Neuronal stem cell (in vitro differentiated cells): Measurements from ENCODE around the gene COMMD10. TPM values are rescaled to one million over a fixed set of nuclear protein-coding genes. Genes with fewer than 3 reads are reported as not detected.

Experiments used
- DNase-seq: peaks from one replicate; pipeline ENCODE4 v3.0.0-alpha.2; 2013; ENCODE audit warnings: low spot score
- H2AFZ ChIP-seq: one replicate; pipeline ENCODE4 v1.6.1; 2013; ENCODE audit warnings: mild to moderate bottlenecking, low read length, inconsistent platforms
- H2AK5ac ChIP-seq: 2 replicates; pipeline ENCODE4 v1.6.1; 2013; ENCODE audit warnings: low read depth, mild to moderate bottlenecking, inconsistent platforms, low read length, moderate library complexity, mixed read lengths
- H2BK120ac ChIP-seq: 2 replicates; pipeline ENCODE4 v1.6.1; 2013; ENCODE audit warnings: low read depth, mild to moderate bottlenecking, inconsistent platforms, low read length, moderate library complexity, mixed read lengths
- H2BK12ac ChIP-seq: one replicate; pipeline ENCODE4 v1.6.1; 2013; ENCODE audit warnings: low read length, inconsistent platforms
- H2BK15ac ChIP-seq: 2 replicates; pipeline ENCODE4 v1.6.1; 2013; ENCODE audit warnings: mild to moderate bottlenecking, low read length, inconsistent platforms, mixed read lengths
- H2BK5ac ChIP-seq: one replicate; pipeline ENCODE4 v1.6.1; 2013; ENCODE audit warnings: inconsistent platforms, mild to moderate bottlenecking, low read length, moderate library complexity
- H3K14ac ChIP-seq: one replicate; pipeline ENCODE4 v1.6.1; 2013; ENCODE audit warnings: low read length, inconsistent platforms
- H3K18ac ChIP-seq: 2 replicates; pipeline ENCODE4 v1.6.1; 2013; ENCODE audit warnings: low read length, inconsistent platforms
- H3K23ac ChIP-seq: 2 replicates; pipeline ENCODE4 v1.6.1; 2013; ENCODE audit warnings: low read depth, mild to moderate bottlenecking, mixed read lengths, low read length, inconsistent platforms; ENCODE audit not compliant: poor library complexity
- H3K27ac ChIP-seq: replicated peaks from 3 replicates; pipeline ENCODE4 v1.5.1; 2013; ENCODE audit warnings: low read length, inconsistent platforms
- H3K27me3 ChIP-seq, 3 experiments: 2 replicates each; pipeline ENCODE4 v1.6.1; 2013; ENCODE audit warnings: low read length in 3 of 3, mild to moderate bottlenecking in 2 of 3, inconsistent platforms in 1 of 3, low read depth in 1 of 3, mixed read lengths in 1 of 3, moderate library complexity in 1 of 3; ENCODE audit not compliant: control insufficient read depth in 3 of 3, insufficient read depth in 3 of 3
- H3K36me3 ChIP-seq, 2 donors: replicated peaks in 1 of 2; 2 replicates each; pipeline ENCODE4 v1.6.1; 2013; ENCODE audit warnings: low read length in 2 of 2; ENCODE audit not compliant: control insufficient read depth in 2 of 2, insufficient read depth in 2 of 2
- H3K4ac ChIP-seq: 2 replicates; pipeline ENCODE4 v1.6.1; 2013; ENCODE audit warnings: inconsistent platforms, mild to moderate bottlenecking, low read length, moderate library complexity
- H3K4me1 ChIP-seq, 2 donors: 1 replicate in 1 of 2; 2 replicates in 1 of 2; pipeline ENCODE4 v1.6.1; 2013; ENCODE audit warnings: low read length in 2 of 2, low read depth in 1 of 2; ENCODE audit not compliant: control insufficient read depth in 2 of 2, insufficient read depth in 1 of 2
- H3K4me2 ChIP-seq: one replicate; pipeline ENCODE4 v1.6.1; 2013; ENCODE audit warnings: mild to moderate bottlenecking, low read length, inconsistent platforms; ENCODE audit not compliant: insufficient read depth, poor library complexity, severe bottlenecking
- H3K4me3 ChIP-seq, 2 donors: 2 replicates each; pipeline ENCODE4 v1.5.1; 2013; ENCODE audit warnings: low read length in 2 of 2, mild to moderate bottlenecking in 2 of 2, inconsistent platforms in 1 of 2, moderate library complexity in 1 of 2
- H3K79me1 ChIP-seq: one replicate; pipeline ENCODE4 v1.6.1; 2013; ENCODE audit warnings: low read depth, mild to moderate bottlenecking, inconsistent platforms, low read length, moderate library complexity
- H3K9ac ChIP-seq: one replicate; pipeline ENCODE4 v1.6.1; 2013; ENCODE audit warnings: mild to moderate bottlenecking, low read depth, low read length, inconsistent platforms; ENCODE audit not compliant: poor library complexity
- H3K9me3 ChIP-seq, 2 donors: replicated peaks in 1 of 2; 2 replicates each; pipeline versions ENCODE3 to v1.6.1; 2013; ENCODE audit warnings: low read length in 2 of 2, mild to moderate bottlenecking in 2 of 2, inconsistent platforms in 1 of 2, low read depth in 1 of 2, mixed read lengths in 1 of 2, moderate library complexity in 1 of 2; ENCODE audit not compliant: control insufficient read depth in 2 of 2, insufficient read depth in 1 of 2
- H4K8ac ChIP-seq: one replicate; pipeline ENCODE4 v1.6.1; 2013; ENCODE audit warnings: low read depth, mild to moderate bottlenecking, inconsistent platforms, low read length, moderate library complexity
- H4K91ac ChIP-seq: one replicate; pipeline ENCODE4 v1.6.1; 2013; ENCODE audit warnings: low read length, low read depth, mild to moderate bottlenecking, inconsistent platforms; ENCODE audit not compliant: poor library complexity
- WGBS, 2 donors: extraction: QIAGEN DNeasy Blood & Tissue Kit; methylation state at CpG; one replicate each; pipeline ENCODE4 v1.1.7; 2013; ENCODE audit warnings: missing lambda C conversion rate in 2 of 2, mixed read lengths in 1 of 2; ENCODE audit not compliant: insufficient read length in 2 of 2, insufficient replicate concordance in 1 of 2; ENCODE audit errors: extremely low coverage in 2 of 2; 5-methylcytosine and 5-hydroxymethylcytosine counted together
- polyA plus RNA-seq, 2 experiments: library from polyadenylated mRNA; stranded (reverse); fragments of 200-250 nt; gene quantifications; one replicate each; pipeline ENCODE4 v1.2.3, GENCODE V29; 2013

Gene COMMD10
- 35.9 TPM for polyA plus RNA-seq (2013, experiment 1 of 2)
- 35.3 TPM for polyA plus RNA-seq (2013, experiment 2 of 2)

DNA sequence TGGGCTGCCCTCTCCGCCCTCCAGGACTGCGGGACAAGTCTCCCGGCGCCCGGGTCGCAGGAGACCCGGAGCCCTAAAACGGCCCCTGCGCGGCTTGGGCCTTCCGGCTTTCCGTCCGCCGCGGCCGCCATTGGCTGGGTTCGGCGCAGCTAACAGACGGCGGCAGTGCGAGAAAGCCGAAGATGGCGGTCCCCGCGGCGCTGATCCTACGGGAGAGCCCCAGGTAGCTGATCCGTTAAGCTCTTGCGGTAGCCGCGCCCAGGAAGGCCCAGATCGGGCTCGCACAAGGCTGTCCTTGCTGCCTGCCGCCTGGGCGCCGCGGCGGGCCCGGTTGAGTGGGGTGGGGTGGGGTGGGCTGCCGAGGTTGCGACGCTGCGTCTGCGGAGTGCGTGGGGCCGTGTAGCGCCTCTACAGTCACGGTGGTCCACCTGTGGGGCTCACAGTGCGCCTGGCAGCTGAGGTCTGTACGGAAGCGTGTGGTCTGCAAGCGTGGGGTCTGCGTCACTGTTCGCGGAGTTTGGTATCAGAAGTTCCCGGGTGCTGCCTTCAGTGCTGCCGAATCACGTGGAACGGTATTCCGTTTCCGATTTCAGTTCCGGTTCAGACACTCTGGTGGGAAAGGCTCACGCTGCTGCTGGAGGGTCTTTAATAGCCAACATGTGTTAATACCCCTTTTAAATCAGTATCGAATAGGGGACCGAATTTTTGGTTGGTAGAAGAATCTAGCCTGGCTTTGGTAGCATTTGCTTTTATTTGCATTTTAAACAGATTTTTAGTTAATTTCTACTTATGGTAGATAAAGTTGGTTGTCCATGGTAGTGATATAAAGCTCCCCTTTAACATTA is at the start of gene COMMD10:
TSS of gene COMMD10 (plus strand) at position 155 of the 845 bp plus-strand sequence.
- Histone ChIP-seq H2AK5ac (peak within 1 kb of the TSS; percentile 70), H2AFZ (peak within 1 kb of the TSS; percentile 98), H3K27ac (peak within 1 kb of the TSS; percentile 76), H3K4me2 (peak within 1 kb of the TSS; percentile 49), H3K4me1 (peaks cover 5 to 7% of the 10 kb centered on the region in 2 donors), H3K79me1 (peaks cover 1% of the 10 kb centered on the region), H2BK15ac (peak within 1 kb of the TSS; percentile 75), H3K27me3 (no peaks in the 10 kb centered on the region), H3K14ac (peak within 1 kb of the TSS; percentile 97), H4K91ac (no peak within 1 kb of the TSS), H2BK5ac (peak within 1 kb of the TSS; percentile 75), H2BK12ac (peak within 1 kb of the TSS; percentile 22), H2BK120ac (peak within 1 kb of the TSS; percentile 28), H3K9me3 (no peaks in the 10 kb centered on the region), H3K4me3 (peak within 1 kb of the TSS; percentile 90 to 100), H3K18ac (peak within 1 kb of the TSS; percentile 99), H4K8ac (peak within 1 kb of the TSS; percentile 43), H3K36me3 (peaks cover 0 to 21% of the 10 kb centered on the region in 2 donors), H3K23ac (peak within 1 kb of the TSS; percentile 91), H3K9ac (peak within 1 kb of the TSS; percentile 90), H3K4ac (no peak within 1 kb of the TSS)
- DNase-seq: peak; percentile 69
- no CpG with 5 or more reads among the region's 65 CpGs for WGBS, 2 donors

- no peak overlapping the region for H3K9ac ChIP-seq
- no peak overlapping the region for H4K91ac ChIP-seq
- H2AK5ac ChIP-seq: no peak overlapping the region
- no peak overlapping the region for H3K27ac ChIP-seq
- no peaks in the 10 kb centered on the region for H3K9me3 ChIP-seq
- no peaks in the 10 kb centered on the region for H3K27me3 ChIP-seq
- no peak overlapping the region for H2AFZ ChIP-seq
- no peak overlapping the region for H4K8ac ChIP-seq
- DNase-seq: no peak
- no peak overlapping the region for H3K4me2 ChIP-seq
- no peaks in the 10 kb centered on the region for H3K36me3 ChIP-seq
- no CpG with 5 or more reads among the region's 5 CpGs for WGBS, 2 donors
- peaks cover 0 to 1% of the 10 kb centered on the region in 2 donors for H3K4me1 ChIP-seq
- H2BK5ac ChIP-seq: no peak overlapping the region
- H3K23ac ChIP-seq: no peak overlapping the region
- no peak overlapping the region for H2BK12ac ChIP-seq
- H3K14ac ChIP-seq: no peak overlapping the region
- no peak overlapping the region for H3K4ac ChIP-seq
- H2BK15ac ChIP-seq: no peak overlapping the region
- H3K79me1 ChIP-seq: no peaks in the 10 kb centered on the region
- no peak overlapping the region for H2BK120ac ChIP-seq
- no peak overlapping the region for H3K4me3 ChIP-seq
- H3K18ac ChIP-seq: no peak overlapping the region
These were observed 49.7 kb upstream of the COMMD10 start for GRCh38 chr5:116035123-116035522.

DNA sequence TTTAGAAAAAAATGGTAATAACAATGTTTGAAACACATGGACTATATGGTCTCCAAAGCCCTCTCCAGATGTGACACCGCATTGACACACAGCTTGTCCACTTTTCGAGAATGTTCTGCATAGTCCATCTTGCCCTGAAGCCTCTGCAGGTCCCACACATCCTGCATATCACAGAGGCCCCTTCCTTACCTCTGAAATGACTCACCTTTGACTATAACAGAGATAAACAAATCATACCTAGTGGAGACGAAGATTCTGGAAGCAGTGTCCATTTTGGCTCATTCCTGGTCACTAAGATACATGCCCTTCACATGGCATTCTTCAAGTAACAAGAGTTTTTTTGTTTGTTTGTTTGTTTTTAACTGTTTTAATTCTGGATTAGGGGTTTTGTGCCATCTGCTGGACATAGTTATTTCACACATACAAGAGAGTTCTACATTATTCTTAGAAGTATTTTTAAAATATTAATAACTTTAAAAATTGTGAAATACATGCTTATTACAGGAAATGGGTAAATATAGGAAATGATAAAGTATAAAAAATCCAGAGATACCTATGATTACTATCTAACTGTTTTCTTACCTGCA is 47.5 kb upstream of the COMMD10 start:
- Histone ChIP-seq H3K36me3 (no peaks in the 10 kb centered on the region), H3K4me3 (no peak overlapping the region), H3K27me3 (no peaks in the 10 kb centered on the region), H4K91ac (no peak overlapping the region), H2AFZ (no peak overlapping the region), H3K9me3 (no peaks in the 10 kb centered on the region), H2BK120ac (no peak overlapping the region), H3K79me1 (no peaks in the 10 kb centered on the region), H2AK5ac (no peak overlapping the region), H2BK15ac (no peak overlapping the region), H2BK12ac (no peak overlapping the region), H3K18ac (no peak overlapping the region), H3K14ac (no peak overlapping the region), H3K9ac (no peak overlapping the region), H3K4me2 (no peak overlapping the region), H3K4ac (no peak overlapping the region), H3K27ac (no peak overlapping the region), H4K8ac (no peak overlapping the region), H3K4me1 (peaks cover 0 to 1% of the 10 kb centered on the region in 2 donors), H2BK5ac (no peak overlapping the region), H3K23ac (no peak overlapping the region)
- DNase-seq: no peak
- no CpG with 5 or more reads among the region's 3 CpGs for WGBS, 2 donors

- no peak overlapping the region for H3K4me3 ChIP-seq
- no peaks in the 10 kb centered on the region for H3K36me3 ChIP-seq
- no peak for DNase-seq
- no peak overlapping the region for H3K18ac ChIP-seq
- no peak overlapping the region for H3K27ac ChIP-seq
- no peak overlapping the region for H3K9ac ChIP-seq
- WGBS, 2 donors: no CpG with 5 or more reads among the region's 3 CpGs
- H2BK12ac ChIP-seq: no peak overlapping the region
- H4K91ac ChIP-seq: no peak overlapping the region
- no peaks in the 10 kb centered on the region for H3K79me1 ChIP-seq
- no peaks in the 10 kb centered on the region for H3K9me3 ChIP-seq
- no peak overlapping the region for H3K14ac ChIP-seq
- no peak overlapping the region for H3K23ac ChIP-seq
- H2AFZ ChIP-seq: no peak overlapping the region
- H2BK5ac ChIP-seq: no peak overlapping the region
- no peaks in the 10 kb centered on the region for H3K27me3 ChIP-seq
- no peak overlapping the region for H2BK15ac ChIP-seq
- peaks cover 0 to 1% of the 10 kb centered on the region in 2 donors for H3K4me1 ChIP-seq
- no peak overlapping the region for H2BK120ac ChIP-seq
- no peak overlapping the region for H3K4me2 ChIP-seq
- no peak overlapping the region for H4K8ac ChIP-seq
- H2AK5ac ChIP-seq: no peak overlapping the region
- no peak overlapping the region for H3K4ac ChIP-seq
These were observed 46.0 kb upstream of the COMMD10 start for GRCh38 chr5:116038817-116039216.
